K562 (cell line): ENCODE measurements around the gene SMOC2. TPM values are rescaled to one million over a fixed set of nuclear protein-coding genes. Genes with fewer than 3 reads are reported as not detected.

Experiments used
- ATAC-seq: fragments of 200-7000 bp; cut with Tn5 transposase; 3 replicates; pipeline ENCODE4 v1.9.1; 2020; ENCODE audit warnings: moderate library complexity
- BruUV-seq: library from RNA; stranded (reverse); fragments of 400-500 nt; replicated peaks from 2 replicates; lab custom pipeline; 2021; lab: Mats Ljungman, UMichigan
- CTCF ChIA-PET: fragments of 300-600 bp; formaldehyde crosslinking; extraction: SDS; loops from one replicate; lab custom pipeline; 2021; ENCODE audit warnings: low intra/inter-chr PET ratio; lab: Yijun Ruan, JAX
- POLR2A ChIA-PET: fragments of 300-600, 350-650 bp; sonication (Branson Sonifier 250); formaldehyde crosslinking; extraction: SDS; loops from one replicate; lab custom pipeline; 2021; ENCODE audit warnings: antibody characterized with exemption, inconsistent platforms; lab: Yijun Ruan, JAX
- DNase-seq, 4 experiments: peaks; one replicate each; pipeline versions ENCODE4 v3.0.0 to v3.0.0-alpha.2; 2011 to 2018; ENCODE audit warnings: low spot score in 3 of 4, mixed read lengths in 3 of 4; ENCODE audit errors: extremely low read depth in 1 of 4
- FAIRE-seq: peaks from 2 replicates; lab custom pipeline; 2011; peaks lifted over from hg19 to GRCh38; lab: Jason Lieb, UNC
- H2AFZ ChIP-seq: 2 replicates; pipeline ENCODE4 v1.6.0; 2011; ENCODE audit warnings: low read depth, low read length, control low read depth, inconsistent platforms
- H3K27ac ChIP-seq: fragments of 200-600 bp; 3 replicates; pipeline ENCODE4 v1.8.0; 2011; ENCODE audit warnings: low read depth, mild to moderate bottlenecking, control low read depth, inconsistent platforms, low read length, moderate library complexity, mixed read lengths; ENCODE audit errors: extremely low read depth
- H3K27me3 ChIP-seq, 2 experiments: fragments of 300-600 bp in 1 of 2; 2 replicates in 1 of 2; 3 replicates in 1 of 2; pipeline versions ENCODE4 v1.6.0 to v1.8.0; 2011; ENCODE audit warnings: inconsistent platforms in 2 of 2, low read length in 2 of 2, mild to moderate bottlenecking in 1 of 2, mixed read lengths in 1 of 2, moderate library complexity in 1 of 2; ENCODE audit not compliant: control insufficient read depth in 2 of 2, insufficient read depth in 2 of 2
- H3K36me3 ChIP-seq: fragments of 300-600 bp; 3 replicates; pipeline ENCODE4 v1.8.0; 2011; ENCODE audit warnings: mild to moderate bottlenecking, low read length, inconsistent platforms; ENCODE audit not compliant: control insufficient read depth, insufficient read depth
- H3K4me1 ChIP-seq, 2 experiments: fragments of 200-600 bp in 1 of 2; replicated peaks in 1 of 2; 2 replicates in 1 of 2; 3 replicates in 1 of 2; pipeline versions ENCODE4 v1.5.1 to v1.8.0; 2011; ENCODE audit warnings: inconsistent platforms in 2 of 2, low read length in 2 of 2, mild to moderate bottlenecking in 1 of 2, mixed read lengths in 1 of 2, moderate library complexity in 1 of 2; ENCODE audit not compliant: control insufficient read depth in 2 of 2, insufficient read depth in 2 of 2
- H3K4me2 ChIP-seq: 2 replicates; pipeline ENCODE4 v1.6.1; 2011; ENCODE audit warnings: low read length, control low read depth, inconsistent platforms, mixed read lengths; ENCODE audit not compliant: insufficient read depth
- H3K4me3 ChIP-seq: fragments of 200-600 bp; sonication (generic), shearing (Covaris generic); 2 replicates; pipeline ENCODE4 v1.5.1; 2016; ENCODE audit warnings: control low read depth, inconsistent platforms
- H3K79me2 ChIP-seq: fragments of 200-600 bp; 3 replicates; pipeline ENCODE4 v1.8.0; 2011; ENCODE audit warnings: low read length, inconsistent platforms; ENCODE audit not compliant: control insufficient read depth, insufficient read depth
- H3K9ac ChIP-seq, 2 experiments: 2 replicates each; pipeline versions ENCODE4 v1.6.0 to v1.6.1; 2011; ENCODE audit warnings: low read depth in 2 of 2, low read length in 2 of 2, control low read depth in 1 of 2, inconsistent platforms in 1 of 2, mild to moderate bottlenecking in 1 of 2, mixed read lengths in 1 of 2; ENCODE audit not compliant: insufficient read depth in 1 of 2
- H3K9me1 ChIP-seq: one replicate; pipeline ENCODE4 v1.6.0; 2011; ENCODE audit warnings: inconsistent platforms, mild to moderate bottlenecking, low read length, moderate library complexity; ENCODE audit not compliant: control insufficient read depth, insufficient read depth
- H3K9me3 ChIP-seq: replicated peaks from 2 replicates; pipeline ENCODE4 v1.5.1; 2011; ENCODE audit warnings: low read depth, low read length, inconsistent platforms; ENCODE audit not compliant: control insufficient read depth, insufficient read depth
- H4K20me1 ChIP-seq: replicated peaks from 2 replicates; pipeline ENCODE4 v1.6.1; 2011; ENCODE audit warnings: low read length, inconsistent platforms, mixed read lengths; ENCODE audit not compliant: control insufficient read depth, insufficient read depth
- BRD4 ChIP-seq: fragments of 200-600 bp; sonication (generic); IDR thresholded peaks from 2 replicates; pipeline ENCODE4 v1.6.1; 2017; ENCODE audit warnings: inconsistent platforms
- CBX8 ChIP-seq: fragments of 200-600 bp; sonication (generic); IDR thresholded peaks from 2 replicates; pipeline ENCODE4 v1.6.1; 2012; ENCODE audit warnings: borderline replicate concordance, mixed run types, low read depth, mild to moderate bottlenecking, moderate library complexity, mixed read lengths, low read length, control low read depth, inconsistent platforms; ENCODE audit not compliant: poor library complexity, severe bottlenecking; ENCODE audit errors: extremely low read depth
- CEBPG ChIP-seq, 3 experiments: fragments of 200-800 bp in 1 of 3; sonication (Bioruptor generic) in 1 of 3; sonication (generic) in 1 of 3; formaldehyde crosslinking in 1 of 3; IDR thresholded peaks in 2 of 3; conservative IDR thresholded peaks in 1 of 3; 2 replicates each; pipeline versions ENCODE4 v1.6.1 to v1.8.0; 2016 to 2022; ENCODE audit warnings: missing compliant biosample characterization in 2 of 3, missing genetic modification characterization in 2 of 3, mild to moderate bottlenecking in 1 of 3, missing genetic modification reagents in 1 of 3
- HNRNPH1 ChIP-seq: fragments of 200-400 bp; formaldehyde crosslinking; optimal IDR thresholded peaks from 2 replicates; pipeline ENCODE3; 2017; ENCODE audit warnings: low read depth, mild to moderate bottlenecking, low read length, moderate library complexity
- PHB ChIP-seq: fragments of 250-450 bp; sonication (Bioruptor Pico); IDR thresholded peaks from 2 replicates; pipeline ENCODE4 v1.5.0; 2021
- PML ChIP-seq: IDR thresholded peaks from 2 replicates; pipeline ENCODE4 v1.6.1; 2012; ENCODE audit warnings: low read length, inconsistent platforms
- TEAD1 ChIP-seq, 2 experiments: fragments of 450-650 bp in 1 of 2; sonication (generic) in 1 of 2; formaldehyde crosslinking; IDR thresholded peaks; 2 replicates each; pipeline versions ENCODE4 v1.4.0 to v1.8.0; 2020 to 2022; ENCODE audit warnings: mild to moderate bottlenecking in 2 of 2, missing genetic modification reagents in 1 of 2
- WGBS: fragments of 100-300 bp; shearing (Covaris generic); methylation state at CpG from one replicate; pipeline ENCODE4 v1.1.6; 2016; ENCODE audit warnings: low coverage, mixed read lengths; ENCODE audit not compliant: insufficient coverage; ENCODE audit errors: missing lambda C conversion rate; 5-methylcytosine and 5-hydroxymethylcytosine counted together
- in situ Hi-C: fragments of 300-500 bp; cut with MboI; formaldehyde crosslinking; loops from 4 replicates; pipeline ENCODE4 v1.15.0; 2018; ENCODE audit warnings: inconsistent platforms, mixed read lengths
- intact Hi-C: fragments of 100-400 bp; cut with micrococcal nuclease; formaldehyde crosslinking; loops from 2 replicates; pipeline ENCODE4 v1.14.2; 2022
- polyA plus RNA-seq, 8 experiments: library from polyadenylated mRNA; depleted of rRNA in 4 of 8; stranded (reverse) in 5 of 8; unstranded in 3 of 8; fragments of >200 nt; fragmentation: Nextera tagmentation in 2 of 8; fragmentation: Illumina TruSeq in 1 of 8; extraction: Ambion mirVana in 2 of 8; extraction: Trizol in 1 of 8; gene quantifications; 2 replicates each; pipeline versions ENCODE4 v1.2.1 to v1.2.3, GENCODE V29; 2011 to 2014; ENCODE audit warnings: inconsistent platforms in 1 of 8, missing spikeins in 1 of 8
- total RNA-seq, 7 experiments: library from RNA; depleted of rRNA in 6 of 7; stranded (reverse); fragments of >200 nt in 6 of 7; fragmentation: Illumina TruSeq in 2 of 7; extraction: Trizol in 2 of 7; gene quantifications; 2 replicates each; pipeline versions ENCODE4 v1.2.1 to v1.2.3, GENCODE V29; 2011 to 2021; ENCODE audit warnings: low replicate concordance in 1 of 7
- TF ChIP-seq, protein P1 (sequence below): fragments of 450-650 bp; IDR thresholded peaks from 2 replicates; pipeline ENCODE4 v1.7.1; 2018; ENCODE audit warnings: mild to moderate bottlenecking, low read depth; ENCODE audit not compliant: partially characterized antibody
- TF ChIP-seq, protein P2 (sequence below), 2 experiments: fragments of 250-450 bp in 1 of 2; fragments of 450-650 bp in 1 of 2; sonication (Bioruptor Pico) in 1 of 2; IDR thresholded peaks; 2 replicates each; pipeline versions ENCODE4 v1.6.1 to v1.8.0; 2016 to 2021; ENCODE audit warnings: mild to moderate bottlenecking in 2 of 2, moderate library complexity in 2 of 2, missing compliant biosample characterization in 1 of 2, missing genetic modification characterization in 1 of 2
- TF ChIP-seq, protein P3 (sequence below): IDR thresholded peaks from 2 replicates; pipeline ENCODE4 v1.6.1; 2016; ENCODE audit warnings: missing genetic modification characterization, missing compliant biosample characterization

The SMOC2 gene
- total and polyA plus RNA-seq, 9 of the 15 experiments (the other 6 are each of a cell fraction or from before 2014, with no cell fraction given) = 0.45 to 2.3 (median 1.1) TPM

DNA sequence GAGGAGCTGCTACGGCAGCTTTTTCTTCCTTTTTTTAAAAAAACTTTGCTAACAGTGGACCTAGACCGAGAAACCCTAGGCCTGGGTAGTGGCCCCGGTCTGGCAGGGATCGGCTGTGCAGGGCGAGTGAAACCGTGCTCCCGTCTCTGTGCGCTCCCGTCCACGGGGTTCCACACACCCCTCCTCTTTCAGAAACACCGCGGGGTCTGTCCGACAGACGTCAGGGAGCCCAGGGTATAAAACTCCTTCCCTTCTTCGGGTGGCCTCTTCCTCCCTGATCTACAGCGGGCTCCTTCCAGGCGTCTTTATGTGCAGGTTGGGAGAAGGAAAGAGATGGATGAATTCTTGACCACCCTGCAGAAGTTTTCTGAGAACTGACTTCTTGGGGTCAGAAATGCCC lies 27.1 kb upstream of the SMOC2 start:
- CTCF ChIA-PET = no interaction called here
- Histone ChIP-seq H3K9ac (peak overlapping the region; percentile 54 to 89), H3K79me2 (peaks cover 11% of the 10 kb centered on the region), H4K20me1 (0 out of 2 replicates have a peak, but pooled peaks cover 3% of the 10 kb centered on the region), H2AFZ (no peak overlapping the region), H3K4me2 (peak overlapping the region; percentile 64), H3K9me3 (no peaks in the 10 kb centered on the region), H3K9me1 (peaks cover 3% of the 10 kb centered on the region), H3K27ac (peak overlapping the region; percentile 52; the same call in 1 of the 3 replicates), H3K4me1 (peaks cover 0 to 19% of the 10 kb centered on the region in 2 experiments; a peak in 2 of 5 replicates), H3K36me3 (peaks cover 2% of the 10 kb centered on the region; the same call in 1 of the 3 replicates), H3K27me3 (peaks cover 21 to 85% of the 10 kb centered on the region in 2 experiments), H3K4me3 (peak overlapping the region; percentile 44)
- intact Hi-C loops (no loop called here), in situ Hi-C loops (no loop called here)
- DNase-seq = peak in 1 of 4 experiments; percentile 12
- POLR2A ChIA-PET = interaction anchor here (0.6 kb wide), 1 partner anchor 45 kb away, joined by 3 read pairs; no protein-coding TSS in a partner anchor
- BruUV-seq = no TSS peak
- ATAC-seq = peak; percentile 65
- FAIRE-seq = no peak
- no peak for TF ChIP-seq CBX8
- TF ChIP-seq PHB = no peak
- TF ChIP-seq BRD4 = no peak
- TF ChIP-seq TEAD1 (CRISPR knock-in tag; IDR thresholded peaks at IDR 0.05) = no peak
- TF ChIP-seq HNRNPH1 = no peak
- TF ChIP-seq, protein P1, sequence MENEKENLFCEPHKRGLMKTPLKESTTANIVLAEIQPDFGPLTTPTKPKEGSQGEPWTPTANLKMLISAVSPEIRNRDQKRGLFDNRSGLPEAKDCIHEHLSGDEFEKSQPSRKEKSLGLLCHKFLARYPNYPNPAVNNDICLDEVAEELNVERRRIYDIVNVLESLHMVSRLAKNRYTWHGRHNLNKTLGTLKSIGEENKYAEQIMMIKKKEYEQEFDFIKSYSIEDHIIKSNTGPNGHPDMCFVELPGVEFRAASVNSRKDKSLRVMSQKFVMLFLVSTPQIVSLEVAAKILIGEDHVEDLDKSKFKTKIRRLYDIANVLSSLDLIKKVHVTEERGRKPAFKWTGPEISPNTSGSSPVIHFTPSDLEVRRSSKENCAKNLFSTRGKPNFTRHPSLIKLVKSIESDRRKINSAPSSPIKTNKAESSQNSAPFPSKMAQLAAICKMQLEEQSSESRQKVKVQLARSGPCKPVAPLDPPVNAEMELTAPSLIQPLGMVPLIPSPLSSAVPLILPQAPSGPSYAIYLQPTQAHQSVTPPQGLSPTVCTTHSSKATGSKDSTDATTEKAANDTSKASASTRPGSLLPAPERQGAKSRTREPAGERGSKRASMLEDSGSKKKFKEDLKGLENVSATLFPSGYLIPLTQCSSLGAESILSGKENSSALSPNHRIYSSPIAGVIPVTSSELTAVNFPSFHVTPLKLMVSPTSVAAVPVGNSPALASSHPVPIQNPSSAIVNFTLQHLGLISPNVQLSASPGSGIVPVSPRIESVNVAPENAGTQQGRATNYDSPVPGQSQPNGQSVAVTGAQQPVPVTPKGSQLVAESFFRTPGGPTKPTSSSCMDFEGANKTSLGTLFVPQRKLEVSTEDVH = no peak
- no peak for TF ChIP-seq CEBPG (CRISPR knock-in tag; IDR thresholded peaks at IDR 0.05)
- TF ChIP-seq CEBPG (tag; conservative IDR thresholded peaks at IDR 0.05 in 1 of 2, IDR thresholded peaks at IDR 0.05 in 1 of 2) = no peak
- TF ChIP-seq, protein P2, sequence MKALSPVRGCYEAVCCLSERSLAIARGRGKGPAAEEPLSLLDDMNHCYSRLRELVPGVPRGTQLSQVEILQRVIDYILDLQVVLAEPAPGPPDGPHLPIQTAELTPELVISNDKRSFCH (CRISPR knock-in tag; IDR thresholded peaks at IDR 0.05) = no peak
- TF ChIP-seq, protein P2 (tag; IDR thresholded peaks at IDR 0.05) = no peak
- TF ChIP-seq, protein P3, sequence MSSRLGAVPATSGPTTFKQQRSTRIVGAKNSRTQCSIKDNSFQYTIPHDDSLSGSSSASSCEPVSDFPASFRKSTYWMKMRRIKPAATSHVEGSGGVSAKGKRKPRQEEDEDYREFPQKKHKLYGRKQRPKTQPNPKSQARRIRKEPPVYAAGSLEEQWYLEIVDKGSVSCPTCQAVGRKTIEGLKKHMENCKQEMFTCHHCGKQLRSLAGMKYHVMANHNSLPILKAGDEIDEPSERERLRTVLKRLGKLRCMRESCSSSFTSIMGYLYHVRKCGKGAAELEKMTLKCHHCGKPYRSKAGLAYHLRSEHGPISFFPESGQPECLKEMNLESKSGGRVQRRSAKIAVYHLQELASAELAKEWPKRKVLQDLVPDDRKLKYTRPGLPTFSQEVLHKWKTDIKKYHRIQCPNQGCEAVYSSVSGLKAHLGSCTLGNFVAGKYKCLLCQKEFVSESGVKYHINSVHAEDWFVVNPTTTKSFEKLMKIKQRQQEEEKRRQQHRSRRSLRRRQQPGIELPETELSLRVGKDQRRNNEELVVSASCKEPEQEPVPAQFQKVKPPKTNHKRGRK (tag) = no peak
- no peak for TF ChIP-seq PML
- 3% methylated on average over 17 of the region's 17 CpGs for WGBS
